ENCODE results near the gene DGKI. TPM values are rescaled to one million over a fixed set of nuclear protein-coding genes. Genes with fewer than 3 reads are reported as not detected.

The DGKI gene
- 10.1 TPM for total RNA-seq
- long read RNA-seq, partial matches to known transcripts: 0 of 5 reads
- long read RNA-seq, other reads (novel, unspliced or antisense): 5 of 5 reads

GRCh38 chr7:137846827-137847567, at the start of gene DGKI:
Gene DGKI, minus strand, starts transcription at chr7:137846974.
- no peak for DNase-seq (ENCODE audit: low spot score)

- DNase-seq (ENCODE audit: low spot score): no peak
Observed at GRCh38 chr7:137895301-137896221, 48.8 kb upstream of the DGKI start.

- no peak for DNase-seq (ENCODE audit: low spot score)
Observed at GRCh38 chr7:137893143-137893742, 46.5 kb upstream of the DGKI start.

GRCh38 chr7:137891016-137891655, 44.4 kb upstream of the DGKI start:
- DNase-seq (ENCODE audit: low spot score): no peak

- no peak for DNase-seq (ENCODE audit: low spot score)
Observed at GRCh38 chr7:137890449-137890921, 43.7 kb upstream of the DGKI start.

- no peak for DNase-seq (ENCODE audit: low spot score)
Observed at GRCh38 chr7:137888241-137888640, 41.5 kb upstream of the DGKI start.

GRCh38 chr7:137886746-137887145, 40.0 kb upstream of the DGKI start:
- DNase-seq (ENCODE audit: low spot score): no peak

- no peak for DNase-seq (ENCODE audit: low spot score)
Observed at GRCh38 chr7:137886281-137886680, 39.5 kb upstream of the DGKI start.

GRCh38 chr7:137885678-137886077, 38.9 kb upstream of the DGKI start:
- no peak for DNase-seq (ENCODE audit: low spot score)

GRCh38 chr7:137882806-137883205, 36.0 kb upstream of the DGKI start:
- DNase-seq (ENCODE audit: low spot score): no peak

GRCh38 chr7:137882261-137882668, 35.5 kb upstream of the DGKI start:
- DNase-seq (ENCODE audit: low spot score): no peak

- DNase-seq (ENCODE audit: low spot score): no peak
Observed at GRCh38 chr7:137881607-137882260, 35.0 kb upstream of the DGKI start.

- DNase-seq (ENCODE audit: low spot score): no peak
Observed at GRCh38 chr7:137880432-137880831, 33.7 kb upstream of the DGKI start.

GRCh38 chr7:137879357-137880158, 32.8 kb upstream of the DGKI start:
- DNase-seq (ENCODE audit: low spot score): no peak

- no peak for DNase-seq (ENCODE audit: low spot score)
Observed at GRCh38 chr7:137878333-137878961, 31.7 kb upstream of the DGKI start.

GRCh38 chr7:137877027-137877675, 30.4 kb upstream of the DGKI start:
- no peak for DNase-seq (ENCODE audit: low spot score)

GRCh38 chr7:137875746-137876145, 29.0 kb upstream of the DGKI start:
- no peak for DNase-seq (ENCODE audit: low spot score)

GRCh38 chr7:137873979-137874777, 27.4 kb upstream of the DGKI start:
- DNase-seq (ENCODE audit: low spot score): no peak

Data from mesenteric fat pad (tissue), 1 donor.